T follicular helper cell (primary cell): ENCODE measurements around the gene ETV3L.

Experiments used
- DNase-seq: peaks from one replicate; pipeline ENCODE4 v3.0.0-alpha.2; 2020; ENCODE audit warnings: low read depth
- total RNA-seq, 2 experiments: gene quantifications; one replicate each; lab custom pipeline; 2026; lab: John Stamatoyannopoulos, UW

Gene ETV3L
- 0 to 0.12 reads per million in 2 experiments for total RNA-seq

- DNase-seq, result no peak
These were observed at the start of gene ETV3L for GRCh38 chr1:157099633-157100009. ETV3L (minus strand) TSS chr1:157099808; CDS start chr1:157099523, 285 bp downstream.

- DNase-seq, result no peak
These were observed 48.5 kb upstream of the ETV3L start for GRCh38 chr1:157147906-157148700.

- DNase-seq, result no peak
These were observed 47.4 kb upstream of the ETV3L start for GRCh38 chr1:157147037-157147436.

GRCh38 chr1:157146244-157146643 lies 46.6 kb upstream of the ETV3L start:
- DNase-seq, result no peak

- DNase-seq, result no peak
These were observed 45.5 kb upstream of the ETV3L start for GRCh38 chr1:157145076-157145475.

- no peak for DNase-seq
These were observed 44.9 kb upstream of the ETV3L start for GRCh38 chr1:157144509-157144908.

GRCh38 chr1:157142765-157143423 lies 43.3 kb upstream of the ETV3L start:
- no peak for DNase-seq

GRCh38 chr1:157142201-157142600 lies 42.6 kb upstream of the ETV3L start:
- no peak for DNase-seq

- no peak for DNase-seq
These were observed 41.7 kb upstream of the ETV3L start for GRCh38 chr1:157141212-157141855.

- DNase-seq, result no peak
These were observed 40.5 kb upstream of the ETV3L start for GRCh38 chr1:157140063-157140588.

- DNase-seq, result no peak
These were observed 39.6 kb upstream of the ETV3L start for GRCh38 chr1:157139052-157139715.

- DNase-seq, result peak; percentile 81
These were observed 38.8 kb upstream of the ETV3L start, which contains the start of gene ETV3 for GRCh38 chr1:157138220-157139051. ETV3 (minus strand) TSS chr1:157138395; CDS start chr1:157136352, 2,043 bp downstream.

GRCh38 chr1:157137408-157138219 lies 38.0 kb upstream of the ETV3L start:
- DNase-seq, result no peak

GRCh38 chr1:157137046-157137407 lies 37.4 kb upstream of the ETV3L start:
- no peak for DNase-seq

- no peak for DNase-seq
These were observed 36.5 kb upstream of the ETV3L start for GRCh38 chr1:157136133-157136532.

GRCh38 chr1:157135646-157136045 lies 36.0 kb upstream of the ETV3L start:
- no peak for DNase-seq

GRCh38 chr1:157135070-157135469 lies 35.5 kb upstream of the ETV3L start:
- no peak for DNase-seq

GRCh38 chr1:157134442-157134841 lies 34.8 kb upstream of the ETV3L start:
- no peak for DNase-seq

- no peak for DNase-seq
These were observed 33.8 kb upstream of the ETV3L start for GRCh38 chr1:157133426-157133825.

- DNase-seq, result no peak
These were observed 33.1 kb upstream of the ETV3L start for GRCh38 chr1:157132616-157133167.
